ENCODE data around the gene PDIA5.
"Not testable (repeated sequence)": the region's sequence is repeated elsewhere in the genome, so short reads cannot be mapped to it uniquely, and the experiment has no call there.

Gene PDIA5

GRCh38 chr3:123151853-123152420 lies 85.1 kb downstream of the PDIA5 start:
- not testable (repeated sequence) for DNase-seq

- DNase-seq: no peak
Observed at GRCh38 chr3:123152687-123153086, 85.9 kb downstream of the PDIA5 start.

- no peak for DNase-seq
Observed at GRCh38 chr3:123153125-123154019, 86.5 kb downstream of the PDIA5 start.

GRCh38 chr3:123154020-123154985 lies 87.5 kb downstream of the PDIA5 start:
- DNase-seq: no peak

- DNase-seq: no peak
Observed at GRCh38 chr3:123155471-123156011, 88.7 kb downstream of the PDIA5 start.

- no peak for DNase-seq
Observed at GRCh38 chr3:123156276-123156995, 89.6 kb downstream of the PDIA5 start.

GRCh38 chr3:123157209-123157597 lies 90.4 kb downstream of the PDIA5 start:
- no peak for DNase-seq

- DNase-seq: no peak
Observed at GRCh38 chr3:123157598-123158287, 90.9 kb downstream of the PDIA5 start.

GRCh38 chr3:123158330-123158729 lies 91.5 kb downstream of the PDIA5 start:
- no peak for DNase-seq

GRCh38 chr3:123158899-123159390 lies 92.1 kb downstream of the PDIA5 start:
- DNase-seq: no peak

- DNase-seq: no peak
Observed at GRCh38 chr3:123159926-123160635, 93.3 kb downstream of the PDIA5 start.

- DNase-seq: no peak
Observed at GRCh38 chr3:123161167-123161566, 94.3 kb downstream of the PDIA5 start.

- no peak for DNase-seq
Observed at GRCh38 chr3:123163141-123163540, 96.3 kb downstream of the PDIA5 start.

GRCh38 chr3:123165163-123165562 lies 98.3 kb downstream of the PDIA5 start:
- DNase-seq: no peak

- no peak for DNase-seq
Observed at GRCh38 chr3:123167686-123168085, 100.9 kb downstream of the PDIA5 start.

GRCh38 chr3:123168122-123168521 lies 101.3 kb downstream of the PDIA5 start:
- DNase-seq: no peak

- no peak for DNase-seq
Observed at GRCh38 chr3:123168605-123169004, 101.8 kb downstream of the PDIA5 start.

GRCh38 chr3:123169492-123169929 lies 102.7 kb downstream of the PDIA5 start:
- DNase-seq: no peak

GRCh38 chr3:123169930-123170329 lies 103.1 kb downstream of the PDIA5 start:
- no peak for DNase-seq

GRCh38 chr3:123180791-123181190 lies 114.0 kb downstream of the PDIA5 start:
- no peak for DNase-seq

GRCh38 chr3:123186695-123187094 lies 119.9 kb downstream of the PDIA5 start:
- DNase-seq: no peak
